Amygdala (tissue), 56 donors: Measurements from ENCODE around the gene GPX4.

ENCODE experiments used
- DNase-seq, 56 donors: peaks; one replicate each; lab custom pipeline; 2025; lab: John Stamatoyannopoulos, UW

GPX4 gene

GRCh38 chr19:1103708-1104310, at the start of gene GPX4:
TSS of gene GPX4 (plus strand) at chr19:1103994. CDS start at chr19:1104044, 50 bp downstream.
- peak; percentile 38 to 99 (median 97) for DNase-seq

GRCh38 chr19:1054102-1055027, 49.4 kb upstream of the GPX4 start:
- no peak for DNase-seq

GRCh38 chr19:1055028-1055425, 48.8 kb upstream of the GPX4 start:
- DNase-seq = no peak

- no peak for DNase-seq
Observed at GRCh38 chr19:1055886-1056620, 47.7 kb upstream of the GPX4 start.

- DNase-seq = no peak
Observed at GRCh38 chr19:1057176-1057855, 46.5 kb upstream of the GPX4 start.

GRCh38 chr19:1058112-1058511, 45.7 kb upstream of the GPX4 start:
- DNase-seq = no peak

- DNase-seq = no peak
Observed at GRCh38 chr19:1060689-1061088, 43.1 kb upstream of the GPX4 start.

- DNase-seq = no peak
Observed at GRCh38 chr19:1061987-1062386, 41.8 kb upstream of the GPX4 start.

- DNase-seq = peak in 1 of 56 donors; percentile 62
Observed at GRCh38 chr19:1062387-1063029, 41.3 kb upstream of the GPX4 start.

GRCh38 chr19:1063030-1063908, 40.5 kb upstream of the GPX4 start:
- DNase-seq = peak in 1 of 56 donors; percentile 65

- no peak for DNase-seq
Observed at GRCh38 chr19:1063909-1064660, 39.7 kb upstream of the GPX4 start.

GRCh38 chr19:1064661-1065605, 38.9 kb upstream of the GPX4 start:
- peak in 8 of 56 donors; percentile 13 to 35 (median 22) for DNase-seq

- DNase-seq = no peak
Observed at GRCh38 chr19:1065606-1066109, 38.1 kb upstream of the GPX4 start.

GRCh38 chr19:1066251-1066747, 37.5 kb upstream of the GPX4 start:
- no peak for DNase-seq

- DNase-seq = no peak
Observed at GRCh38 chr19:1066748-1067340, 37.0 kb upstream of the GPX4 start, which contains the start of gene ARHGAP45. TSS of gene ARHGAP45 (plus strand) at chr19:1067167. CDS start at chr19:1067406, 239 bp downstream.

- no peak for DNase-seq
Observed at GRCh38 chr19:1067341-1067957, 36.3 kb upstream of the GPX4 start.
